ENCODE data around the gene ISG20.

Gene ISG20

DNA sequence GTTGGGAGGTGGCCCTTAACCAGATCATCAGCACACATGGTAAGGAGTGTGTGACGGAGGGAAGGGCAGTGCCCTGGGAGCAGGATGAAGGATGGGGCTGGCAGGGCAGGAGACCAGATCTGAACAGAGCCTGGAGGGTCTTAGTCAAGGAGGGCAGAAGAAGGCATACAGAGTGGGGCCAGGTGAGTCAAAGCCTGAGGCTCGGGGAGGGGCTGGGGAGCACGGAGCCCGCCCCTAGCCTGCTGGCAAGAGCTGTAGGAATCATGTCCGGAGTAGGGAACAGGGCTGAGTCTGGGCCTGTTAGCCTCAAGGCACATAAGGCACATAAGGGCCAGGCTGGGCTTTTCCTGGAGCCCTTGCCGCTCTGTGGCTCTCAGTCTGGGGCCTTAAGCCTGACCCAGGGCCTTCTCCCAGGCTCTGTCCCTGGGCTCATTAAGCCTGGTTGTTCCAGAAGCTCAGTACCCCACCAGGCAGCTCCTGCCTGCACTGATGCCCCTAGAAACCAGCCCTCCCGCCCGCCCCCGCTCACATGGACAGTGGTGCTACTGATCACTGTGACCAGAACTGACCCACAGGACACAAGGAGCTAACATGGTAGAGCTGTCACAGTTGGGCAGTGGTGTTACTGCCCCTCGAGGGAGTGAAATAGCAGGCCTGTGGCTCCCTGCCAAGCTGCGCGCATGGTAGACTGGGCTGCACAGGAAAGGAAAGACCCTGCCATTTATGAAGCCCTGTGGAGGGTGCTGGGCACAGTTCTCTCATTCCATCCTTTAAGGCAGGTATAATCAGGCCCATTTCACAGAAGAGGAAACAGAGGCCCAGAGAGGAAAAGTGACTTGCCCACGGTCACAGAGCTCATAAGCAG lies 14.6 kb downstream of the ISG20 start:
- no peak for DNase-seq

DNA sequence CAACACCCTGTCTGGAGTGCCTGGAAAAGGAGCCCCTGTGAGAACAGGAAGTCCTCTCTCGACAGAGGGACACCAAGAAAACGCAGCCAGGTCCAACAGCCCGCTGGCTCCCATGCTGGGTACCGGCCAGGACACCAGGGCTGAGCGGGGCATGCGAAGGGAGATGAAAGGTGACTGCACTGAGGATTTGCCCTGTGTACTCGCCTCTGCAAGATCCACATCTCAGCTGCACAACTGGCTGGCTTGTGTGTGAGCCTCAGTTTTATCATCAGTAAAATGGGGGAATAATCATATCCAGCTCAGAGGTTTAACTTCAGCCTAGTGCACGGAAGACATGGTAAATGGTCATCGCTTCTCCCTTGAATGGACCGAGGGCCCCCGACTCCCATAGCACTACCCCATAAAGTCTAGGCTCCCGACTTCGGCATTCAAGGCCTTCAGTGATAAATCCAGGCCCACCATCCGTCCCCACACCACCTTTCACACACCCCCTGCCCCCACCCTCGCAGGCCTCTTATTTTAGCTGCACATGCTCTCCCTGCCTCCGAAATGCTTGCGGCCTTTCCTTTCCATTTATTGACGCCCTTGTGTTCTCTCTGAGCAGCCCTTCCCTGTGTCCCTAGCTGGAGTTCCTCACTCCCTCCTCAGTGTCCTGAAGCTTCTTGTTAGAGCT lies 15.8 kb downstream of the ISG20 start:
- no peak for DNase-seq

DNA sequence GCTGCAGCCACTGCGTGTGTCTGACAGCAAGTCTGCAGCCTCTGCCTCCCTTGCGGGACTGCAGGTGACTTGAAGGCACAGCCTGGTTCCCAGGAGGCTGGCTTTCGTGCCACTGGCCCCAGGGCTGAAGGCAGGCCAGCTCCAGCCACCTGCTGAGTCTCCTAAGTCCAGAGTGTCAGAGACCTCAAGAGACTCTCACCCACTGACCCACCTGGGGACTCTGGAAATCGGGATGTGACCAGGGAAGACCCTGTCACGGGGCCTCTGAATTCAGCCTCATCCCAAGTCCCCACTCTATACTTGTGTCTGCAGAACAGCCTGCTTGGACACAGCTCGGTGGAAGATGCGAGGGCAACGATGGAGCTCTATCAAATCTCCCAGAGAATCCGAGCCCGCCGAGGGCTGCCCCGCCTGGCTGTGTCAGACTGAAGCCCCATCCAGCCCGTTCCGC lies 16.3 kb downstream of the ISG20 start:
- DNase-seq = no peak

DNA sequence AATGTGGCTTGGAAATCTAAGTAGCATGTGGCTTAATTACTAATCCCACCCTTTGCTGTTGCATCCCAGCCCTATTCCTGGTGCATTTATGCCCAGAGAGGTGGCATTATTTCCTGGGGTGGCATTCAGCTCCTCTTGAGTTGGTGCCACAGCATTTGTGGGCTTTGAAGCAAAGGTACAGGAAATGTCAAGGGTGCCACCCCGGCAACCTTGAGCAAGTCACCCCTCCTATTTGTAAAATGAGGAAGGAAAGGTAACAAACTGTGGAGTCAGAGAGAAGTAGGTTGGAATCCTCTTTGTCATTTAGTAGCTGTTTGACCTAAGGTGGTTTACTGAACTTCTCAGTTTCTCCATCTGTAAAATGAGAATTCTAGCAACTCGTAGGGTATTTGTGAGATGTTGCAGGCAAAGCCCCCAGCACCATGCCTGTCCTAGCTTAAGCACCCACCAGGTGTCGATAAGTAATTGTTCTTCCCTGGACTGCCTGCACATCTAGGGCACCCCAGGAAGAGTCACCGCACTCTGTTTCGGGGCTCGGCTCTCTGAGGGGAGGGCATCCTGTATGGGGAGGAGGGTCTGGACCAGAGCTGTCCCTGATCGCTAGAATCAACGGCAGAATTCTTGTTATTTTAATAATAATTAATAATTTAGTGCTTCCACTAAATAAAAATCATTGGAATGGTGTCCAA lies 17.1 kb downstream of the ISG20 start:
- no peak for DNase-seq

DNA sequence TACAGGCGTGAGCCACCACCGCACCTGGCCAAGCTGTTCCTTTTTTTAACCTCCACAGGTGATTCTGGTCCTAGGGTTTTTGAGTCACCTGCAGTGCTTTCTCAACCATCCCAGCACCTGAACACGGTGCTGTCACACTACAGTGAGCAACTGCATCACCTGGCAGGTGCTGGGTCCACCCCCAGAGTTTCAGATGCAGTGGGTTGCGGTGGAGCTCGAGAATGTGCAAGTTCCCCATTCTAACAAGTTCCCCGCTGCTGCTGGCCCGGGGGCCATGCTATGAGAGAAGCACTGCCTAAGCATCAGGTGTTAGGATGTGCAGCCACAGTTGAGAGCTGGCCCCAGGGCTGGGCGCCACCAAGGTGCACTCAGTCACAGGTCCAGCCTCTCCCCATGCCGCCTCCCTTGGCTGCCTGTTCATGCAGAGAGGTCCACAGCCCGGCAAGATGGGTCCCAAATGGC lies 18.0 kb downstream of the ISG20 start:
- no peak for DNase-seq

DNA sequence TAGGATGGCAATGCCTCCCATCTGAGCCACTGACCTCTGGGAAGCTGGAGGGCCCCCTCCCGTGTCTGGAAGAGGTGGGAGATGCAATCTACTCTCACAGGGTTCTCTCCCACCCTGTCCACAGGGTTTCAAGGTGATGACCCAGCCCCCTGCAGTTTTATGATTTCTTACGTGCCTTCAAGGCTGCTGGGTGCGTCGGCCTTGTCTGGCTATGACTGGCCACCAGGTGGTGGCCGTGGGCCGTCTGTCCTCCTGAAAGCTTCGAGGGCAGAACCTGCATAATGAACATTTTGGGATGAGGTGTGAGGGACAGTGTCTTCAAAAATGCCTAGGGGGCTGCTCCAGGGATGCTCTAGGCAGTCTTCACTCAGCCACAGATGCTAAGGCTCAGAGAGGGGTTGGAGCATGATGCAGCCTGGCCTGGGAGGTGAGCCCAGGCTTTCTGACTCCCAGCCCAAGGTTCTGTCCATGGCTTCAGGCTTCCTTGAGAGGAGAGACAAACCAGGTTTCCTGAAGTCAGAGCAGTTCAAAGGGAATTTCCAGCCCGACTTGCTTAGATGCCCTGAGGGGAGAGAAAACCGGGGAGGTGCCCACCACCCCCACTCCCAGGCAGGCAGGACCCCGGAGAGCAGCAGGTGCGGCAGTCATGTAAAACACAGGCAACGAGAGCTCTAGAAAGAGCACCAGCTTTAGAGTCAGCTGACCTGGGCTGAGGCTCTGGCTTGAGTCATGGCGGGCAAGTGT lies 18.7 kb downstream of the ISG20 start:
- DNase-seq = peak in 15 of 56 donors; percentile 22 to 63 (median 40)

DNA sequence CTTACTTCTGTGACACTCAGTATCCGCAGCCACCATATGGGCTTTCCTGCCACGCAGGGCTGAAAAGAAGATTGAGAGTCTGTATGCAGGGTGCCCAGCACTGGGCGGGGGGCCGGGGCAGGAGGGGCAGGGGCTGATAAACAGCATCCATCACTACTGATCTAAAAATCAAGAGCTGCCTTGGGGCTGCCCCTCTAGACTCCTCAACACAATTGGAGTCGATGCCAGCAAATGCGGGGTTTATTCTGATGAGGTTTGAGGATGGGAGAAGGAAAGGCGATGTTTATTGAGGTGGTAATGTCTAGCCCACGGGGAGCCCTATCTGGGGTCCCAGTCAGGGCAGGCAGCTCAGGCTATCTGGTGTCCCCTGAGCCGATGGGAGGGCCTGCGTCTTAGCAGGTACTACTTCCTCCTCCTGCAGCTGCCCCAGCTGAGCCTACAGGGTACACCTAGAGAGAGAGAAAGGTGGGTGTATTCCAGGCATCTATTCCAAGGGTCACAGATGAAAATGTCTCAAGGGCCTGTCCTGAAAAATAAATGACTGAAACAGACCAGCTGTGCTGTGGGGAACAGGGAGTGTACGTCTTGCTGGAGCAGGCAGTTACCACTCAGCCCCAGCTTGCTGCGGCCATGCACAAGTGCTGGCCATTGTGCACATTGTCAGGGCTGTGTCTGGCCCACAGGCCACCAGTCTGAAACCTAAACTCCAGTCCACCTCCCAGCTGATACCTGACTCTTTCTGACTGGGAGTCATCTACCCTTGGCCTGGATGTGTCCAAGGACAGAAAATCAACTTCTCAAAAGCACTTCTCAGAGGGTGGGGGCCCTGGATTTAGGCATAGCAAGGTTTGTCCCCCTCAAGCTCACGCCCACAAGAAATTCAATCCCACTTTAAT lies 19.5 kb downstream of the ISG20 start:
- no peak for DNase-seq

DNA sequence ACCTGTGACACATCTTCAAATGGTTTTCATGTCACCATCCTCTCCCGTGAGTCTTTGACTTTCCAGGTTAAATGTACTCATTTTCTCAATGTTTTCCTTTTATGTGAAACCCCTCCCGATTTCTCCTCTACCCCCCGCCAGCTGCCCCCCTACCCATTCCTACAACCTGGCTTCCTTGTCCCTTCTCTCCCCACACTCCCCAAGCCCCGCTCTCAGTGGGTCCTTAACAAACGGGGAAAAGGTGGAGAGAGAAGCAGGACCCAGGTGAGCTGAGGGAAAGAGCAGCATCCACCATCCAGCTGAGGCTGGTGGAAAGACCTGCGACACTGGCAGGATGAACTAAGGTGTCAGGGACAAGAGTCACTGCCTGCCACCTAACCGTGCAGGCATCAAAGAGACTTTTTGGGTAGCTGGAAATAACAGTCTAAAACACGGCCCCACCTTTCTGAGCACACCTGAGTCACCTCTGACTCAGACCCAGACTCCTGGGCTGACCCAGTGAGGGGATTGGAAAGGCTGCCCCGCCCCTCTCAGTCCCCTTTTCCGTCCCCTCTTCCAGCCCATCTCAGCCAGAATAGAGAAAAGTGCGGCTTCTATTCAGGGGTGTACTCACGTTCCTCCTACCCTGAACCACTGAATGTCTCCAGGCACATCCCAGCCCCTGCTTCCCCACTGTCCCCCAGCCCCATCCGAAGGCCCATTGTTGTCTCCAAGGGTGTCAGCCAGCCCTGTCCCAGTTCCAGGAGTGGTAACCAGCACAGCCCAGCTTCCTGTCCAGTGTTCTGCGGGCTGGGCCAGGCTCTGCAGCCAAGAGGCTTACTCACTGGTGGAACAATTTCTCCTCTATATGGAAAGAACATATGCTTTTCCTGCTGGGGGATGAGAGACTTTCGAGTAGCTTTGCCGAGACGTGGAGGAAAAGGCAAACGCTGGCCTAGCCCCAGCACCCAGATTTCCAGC lies 20.4 kb downstream of the ISG20 start:
- DNase-seq = peak in 16 of 56 donors; percentile 15 to 57 (median 35)

DNA sequence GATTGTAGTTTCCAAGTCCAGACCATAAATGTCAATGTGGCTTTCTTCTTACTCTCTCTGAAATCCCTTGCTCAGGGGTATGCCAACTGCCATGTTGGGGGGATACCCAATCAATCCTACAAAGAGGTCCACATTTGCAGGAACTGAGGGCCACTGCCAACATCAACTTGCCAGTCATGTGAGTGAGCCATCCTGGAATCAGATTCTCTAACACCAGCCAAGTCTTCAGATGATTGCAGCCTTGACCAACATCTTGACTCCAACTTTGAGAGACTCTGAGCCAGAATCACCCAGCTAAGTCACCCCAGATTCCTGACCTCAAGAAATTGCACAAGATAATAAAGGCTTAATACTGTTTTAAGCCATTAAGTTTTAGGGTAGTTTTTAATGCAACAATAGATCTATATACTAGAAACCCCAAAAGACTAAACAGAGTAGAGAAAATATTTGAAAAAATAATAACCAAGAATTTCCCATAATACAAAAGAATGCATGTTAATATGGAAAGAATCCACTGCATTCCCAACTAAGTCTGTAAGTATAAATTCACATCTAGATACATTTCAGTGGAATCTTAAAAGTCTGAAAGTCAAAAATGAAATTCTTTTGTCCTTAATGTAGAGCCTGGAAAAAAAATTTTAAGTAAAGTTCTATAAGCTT lies 22.4 kb downstream of the ISG20 start:
- DNase-seq = no peak

DNA sequence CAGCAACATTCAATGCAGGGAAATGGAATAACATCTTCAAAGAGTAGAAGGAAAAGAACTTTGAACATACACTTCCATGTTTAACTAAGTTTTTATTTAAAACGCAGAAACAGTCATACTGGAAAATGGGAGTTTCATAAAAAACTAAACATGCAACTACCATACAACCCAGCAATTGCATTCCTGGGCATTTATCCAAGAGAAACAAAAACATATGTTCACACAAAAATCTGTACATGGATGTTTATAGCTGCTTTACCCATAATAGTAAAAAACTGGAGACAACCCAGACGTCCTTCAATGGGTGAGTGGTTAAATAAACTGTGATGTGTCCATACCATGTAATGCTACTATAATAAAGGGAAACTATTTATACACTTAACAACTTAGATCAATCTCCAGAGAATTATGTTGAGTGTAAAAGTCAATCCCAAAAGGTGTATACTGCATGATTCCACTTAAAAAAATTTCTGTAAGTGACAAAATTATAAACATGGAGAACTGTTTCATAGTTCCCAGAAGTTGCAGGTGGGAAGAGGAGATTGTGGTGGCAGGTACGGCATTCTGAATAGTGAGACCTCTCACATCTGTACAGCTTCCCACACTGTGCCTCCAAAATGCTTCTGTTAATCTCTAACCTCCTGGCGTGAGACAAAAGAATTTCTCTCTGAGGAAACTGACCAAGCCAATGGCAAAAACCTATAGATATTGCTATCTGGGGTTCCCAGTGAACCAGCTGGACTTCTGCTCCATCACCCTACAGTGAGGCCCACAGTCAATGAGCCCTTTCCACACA lies 23.1 kb downstream of the ISG20 start:
- DNase-seq = no peak

DNA sequence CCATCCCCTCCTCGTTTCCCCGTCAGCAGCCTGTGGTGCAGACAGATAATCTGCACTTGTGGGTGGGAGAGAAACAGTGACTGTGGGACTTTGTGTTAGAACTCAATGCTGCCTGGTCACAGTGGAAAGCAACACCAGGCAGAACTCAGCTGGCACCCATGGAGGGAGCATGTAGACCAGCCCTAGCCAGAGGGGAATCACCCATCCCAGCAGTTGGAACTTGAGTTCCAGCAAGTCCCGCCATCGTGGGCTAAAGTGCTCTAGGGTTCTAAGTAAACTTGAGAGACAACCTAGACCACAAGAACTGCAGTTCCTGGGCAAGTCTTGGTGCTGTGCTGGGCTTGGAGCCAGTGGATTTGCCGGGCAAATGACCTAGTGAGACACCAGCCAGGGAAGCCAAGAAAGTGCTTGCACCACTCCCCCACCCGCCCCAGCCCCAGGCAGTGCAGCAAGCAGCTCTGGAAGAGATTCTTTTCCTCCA lies 24.4 kb downstream of the ISG20 start:
- DNase-seq = no peak

DNA sequence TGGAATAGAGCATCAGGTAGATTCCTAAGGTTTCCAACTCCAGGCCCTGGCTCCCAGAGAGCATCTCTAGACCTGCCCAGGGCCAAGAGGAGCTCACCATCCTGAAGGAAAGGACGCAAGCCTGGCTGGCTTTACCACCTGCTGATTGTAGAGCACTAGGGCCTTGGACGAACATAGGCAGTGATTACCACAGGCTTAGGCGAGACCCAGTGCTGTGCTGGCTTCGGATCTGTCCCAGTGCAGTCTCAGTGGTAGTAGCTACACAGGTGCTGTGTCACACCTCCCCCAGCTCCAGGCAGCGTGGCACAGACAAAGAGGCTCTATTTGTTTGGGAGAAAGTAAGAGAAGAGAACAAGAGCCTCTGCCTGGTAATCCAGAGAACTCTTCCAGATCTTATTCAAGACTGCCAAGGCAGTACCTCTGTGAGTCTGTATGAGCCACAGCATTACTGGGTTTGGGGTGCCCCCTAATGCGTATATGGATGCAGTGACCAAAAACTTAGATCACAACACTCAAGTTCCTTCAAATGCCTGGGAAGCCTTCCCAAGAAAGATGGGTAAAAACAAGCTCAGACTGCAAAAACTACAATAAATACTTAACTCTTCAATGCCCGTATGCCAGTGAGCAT lies 25.4 kb downstream of the ISG20 start:
- DNase-seq = peak in 15 of 56 donors; percentile 17 to 81 (median 36)

DNA sequence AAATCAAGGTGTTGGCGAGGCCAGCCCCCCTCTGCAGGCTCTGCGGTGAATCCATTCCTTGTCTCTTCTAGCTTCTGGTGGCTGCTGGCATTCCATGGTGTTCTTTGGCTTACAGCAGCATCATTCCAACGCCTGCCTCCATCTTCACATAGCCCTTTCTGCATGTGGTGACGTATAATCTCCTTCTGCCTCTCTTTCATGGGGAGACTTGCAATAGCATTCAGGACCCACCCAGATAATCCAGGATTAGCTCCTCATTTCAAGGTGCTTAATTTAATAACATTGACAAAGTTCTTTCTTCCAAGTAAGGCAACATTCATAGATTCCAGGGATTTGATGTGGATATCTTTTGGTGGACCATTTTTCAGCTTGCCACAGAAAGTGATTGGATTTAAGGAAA lies 35.8 kb downstream of the ISG20 start:
- no peak for DNase-seq

DNA sequence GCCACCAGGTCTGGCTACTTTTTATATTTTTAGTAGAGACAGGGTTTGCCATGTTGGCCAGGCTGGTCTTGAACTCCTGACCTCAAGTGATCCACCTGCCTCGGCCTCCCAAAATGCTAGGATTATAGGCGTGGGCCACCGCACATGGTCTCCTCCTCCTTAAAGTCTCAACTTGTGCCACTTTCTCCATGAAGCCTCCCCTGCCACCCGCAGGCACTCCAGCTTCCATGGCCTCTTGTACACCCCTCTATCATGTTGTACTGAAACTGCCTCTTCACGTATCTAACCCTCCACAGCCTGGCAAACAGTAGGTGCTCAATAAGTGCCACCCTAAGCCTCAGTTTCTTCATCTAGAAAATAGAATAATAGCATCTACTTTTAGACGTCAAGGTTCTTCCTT lies 39.9 kb downstream of the ISG20 start:
- no peak for DNase-seq

DNA sequence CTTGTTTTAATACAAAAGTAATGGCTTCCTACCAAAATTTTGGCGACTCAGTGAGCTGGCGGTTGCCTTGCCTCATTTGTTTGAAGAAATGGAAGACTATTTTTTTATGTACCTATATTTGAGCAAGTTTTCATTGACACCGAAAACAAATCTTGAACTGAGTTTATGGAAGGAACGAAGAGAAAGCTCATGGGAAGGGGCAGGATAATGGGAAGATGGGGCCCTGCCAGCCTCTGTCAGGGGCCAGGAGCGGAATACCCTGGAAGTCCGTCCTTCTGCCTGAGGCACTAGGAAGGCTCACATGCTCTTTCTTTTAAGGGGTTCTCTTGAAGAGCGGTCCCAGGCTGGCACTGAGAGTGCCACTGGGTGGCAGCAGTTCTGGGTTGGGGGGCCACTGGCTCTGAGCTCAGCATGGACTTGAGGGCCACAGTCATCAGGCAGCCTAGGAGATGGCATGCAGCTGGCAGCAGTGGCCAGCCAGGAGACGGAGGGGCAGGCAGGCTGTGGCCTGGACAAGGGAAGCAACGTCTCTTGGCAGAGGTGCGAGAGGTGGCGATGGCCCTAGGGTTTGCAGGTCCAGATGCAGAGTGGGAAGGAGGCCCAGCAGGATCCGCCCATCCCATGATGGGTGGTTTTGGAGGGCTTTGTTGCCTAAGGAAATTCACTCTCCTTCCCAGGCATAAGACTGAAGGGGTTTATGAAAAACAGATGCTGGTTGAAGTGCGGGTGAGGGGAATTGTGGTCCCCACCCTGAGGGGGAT lies 41.6 kb downstream of the ISG20 start:
- DNase-seq = peak in 5 of 56 donors; percentile 10 to 40 (median 14)

DNA sequence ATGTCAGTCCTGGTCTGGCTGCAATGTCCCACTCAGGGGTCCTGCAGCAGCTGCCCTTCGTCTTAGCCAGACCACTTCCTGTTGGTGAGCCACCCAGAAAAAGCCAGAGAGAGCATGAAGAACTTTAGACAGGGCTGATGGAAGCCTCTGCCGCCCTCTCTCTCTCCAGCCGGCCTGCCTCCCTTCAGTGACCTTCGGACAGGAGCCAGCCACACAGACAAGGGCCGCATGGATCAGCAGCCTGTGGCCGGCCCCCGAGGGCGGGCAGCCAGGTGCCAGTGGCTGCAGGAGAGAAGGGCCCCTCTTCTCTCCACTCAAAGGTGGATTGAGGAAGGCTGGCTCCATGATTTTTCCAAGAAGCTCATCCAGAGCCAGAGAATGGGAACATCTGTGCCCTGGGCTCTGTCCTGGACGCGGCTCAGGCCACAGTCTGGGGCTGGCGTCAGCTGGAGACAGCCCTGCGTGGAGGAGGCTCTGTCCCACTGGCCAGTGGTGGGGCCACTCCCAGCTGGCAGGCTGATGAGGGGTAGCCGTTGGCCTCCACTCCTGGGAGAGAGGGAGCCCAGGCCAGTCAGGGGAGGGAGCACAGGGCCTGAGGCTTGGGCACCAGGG lies 42.9 kb downstream of the ISG20 start:
- DNase-seq = peak in 34 of 56 donors; percentile 20 to 84 (median 54)
